ENCODE results near the gene DERA. TPM values are rescaled to one million over a fixed set of nuclear protein-coding genes. Genes with fewer than 3 reads are reported as not detected.

The DERA gene
- total and polyA plus RNA-seq, 9 of the 15 experiments (the other 6 are each of a cell fraction or from before 2014, with no cell fraction given) = 5.5 to 15.5 (median 7.8) TPM

DNA sequence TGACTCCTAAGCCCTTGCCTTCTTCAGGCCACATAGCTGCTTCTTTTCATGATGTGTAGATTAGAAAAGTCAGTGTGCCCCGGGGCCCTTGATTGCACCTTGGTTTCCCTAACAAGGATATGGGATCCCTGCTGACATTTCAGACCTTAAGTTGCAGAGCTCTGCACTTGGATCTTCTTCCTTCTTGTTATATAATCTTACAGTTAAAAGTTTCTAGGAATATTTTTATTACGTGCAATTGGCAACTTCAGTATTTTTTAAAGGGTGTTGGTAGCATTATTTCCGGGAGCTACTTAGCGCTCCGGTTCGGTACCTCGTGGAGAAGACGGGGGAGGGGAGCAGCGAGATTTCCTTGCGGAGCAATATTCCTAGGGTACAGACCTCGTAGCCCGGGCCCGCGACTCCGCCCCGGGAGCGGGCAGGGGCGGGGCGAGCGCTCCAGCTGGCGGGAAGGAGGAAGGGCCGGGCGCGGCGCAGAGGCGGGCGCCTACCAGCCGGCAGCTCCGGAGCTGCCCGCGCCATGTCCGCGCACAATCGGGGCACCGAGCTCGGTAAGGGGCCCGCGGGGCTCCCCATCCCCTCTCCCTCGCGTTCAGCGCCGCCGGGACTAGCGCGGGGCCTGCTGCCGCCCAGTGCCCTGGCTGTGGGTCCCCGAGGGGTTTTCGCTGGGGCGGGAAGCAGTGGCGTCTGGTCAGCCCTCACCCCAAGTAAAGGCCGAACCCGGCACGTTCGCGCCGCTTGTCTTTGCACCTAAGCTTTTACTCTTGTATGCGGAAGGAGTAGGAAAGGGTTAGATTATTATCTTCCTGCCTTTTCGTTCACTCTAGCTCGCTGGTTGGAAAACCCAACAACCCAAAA is at the start of gene DERA (continued):
- TF ChIP-seq, protein P1, sequence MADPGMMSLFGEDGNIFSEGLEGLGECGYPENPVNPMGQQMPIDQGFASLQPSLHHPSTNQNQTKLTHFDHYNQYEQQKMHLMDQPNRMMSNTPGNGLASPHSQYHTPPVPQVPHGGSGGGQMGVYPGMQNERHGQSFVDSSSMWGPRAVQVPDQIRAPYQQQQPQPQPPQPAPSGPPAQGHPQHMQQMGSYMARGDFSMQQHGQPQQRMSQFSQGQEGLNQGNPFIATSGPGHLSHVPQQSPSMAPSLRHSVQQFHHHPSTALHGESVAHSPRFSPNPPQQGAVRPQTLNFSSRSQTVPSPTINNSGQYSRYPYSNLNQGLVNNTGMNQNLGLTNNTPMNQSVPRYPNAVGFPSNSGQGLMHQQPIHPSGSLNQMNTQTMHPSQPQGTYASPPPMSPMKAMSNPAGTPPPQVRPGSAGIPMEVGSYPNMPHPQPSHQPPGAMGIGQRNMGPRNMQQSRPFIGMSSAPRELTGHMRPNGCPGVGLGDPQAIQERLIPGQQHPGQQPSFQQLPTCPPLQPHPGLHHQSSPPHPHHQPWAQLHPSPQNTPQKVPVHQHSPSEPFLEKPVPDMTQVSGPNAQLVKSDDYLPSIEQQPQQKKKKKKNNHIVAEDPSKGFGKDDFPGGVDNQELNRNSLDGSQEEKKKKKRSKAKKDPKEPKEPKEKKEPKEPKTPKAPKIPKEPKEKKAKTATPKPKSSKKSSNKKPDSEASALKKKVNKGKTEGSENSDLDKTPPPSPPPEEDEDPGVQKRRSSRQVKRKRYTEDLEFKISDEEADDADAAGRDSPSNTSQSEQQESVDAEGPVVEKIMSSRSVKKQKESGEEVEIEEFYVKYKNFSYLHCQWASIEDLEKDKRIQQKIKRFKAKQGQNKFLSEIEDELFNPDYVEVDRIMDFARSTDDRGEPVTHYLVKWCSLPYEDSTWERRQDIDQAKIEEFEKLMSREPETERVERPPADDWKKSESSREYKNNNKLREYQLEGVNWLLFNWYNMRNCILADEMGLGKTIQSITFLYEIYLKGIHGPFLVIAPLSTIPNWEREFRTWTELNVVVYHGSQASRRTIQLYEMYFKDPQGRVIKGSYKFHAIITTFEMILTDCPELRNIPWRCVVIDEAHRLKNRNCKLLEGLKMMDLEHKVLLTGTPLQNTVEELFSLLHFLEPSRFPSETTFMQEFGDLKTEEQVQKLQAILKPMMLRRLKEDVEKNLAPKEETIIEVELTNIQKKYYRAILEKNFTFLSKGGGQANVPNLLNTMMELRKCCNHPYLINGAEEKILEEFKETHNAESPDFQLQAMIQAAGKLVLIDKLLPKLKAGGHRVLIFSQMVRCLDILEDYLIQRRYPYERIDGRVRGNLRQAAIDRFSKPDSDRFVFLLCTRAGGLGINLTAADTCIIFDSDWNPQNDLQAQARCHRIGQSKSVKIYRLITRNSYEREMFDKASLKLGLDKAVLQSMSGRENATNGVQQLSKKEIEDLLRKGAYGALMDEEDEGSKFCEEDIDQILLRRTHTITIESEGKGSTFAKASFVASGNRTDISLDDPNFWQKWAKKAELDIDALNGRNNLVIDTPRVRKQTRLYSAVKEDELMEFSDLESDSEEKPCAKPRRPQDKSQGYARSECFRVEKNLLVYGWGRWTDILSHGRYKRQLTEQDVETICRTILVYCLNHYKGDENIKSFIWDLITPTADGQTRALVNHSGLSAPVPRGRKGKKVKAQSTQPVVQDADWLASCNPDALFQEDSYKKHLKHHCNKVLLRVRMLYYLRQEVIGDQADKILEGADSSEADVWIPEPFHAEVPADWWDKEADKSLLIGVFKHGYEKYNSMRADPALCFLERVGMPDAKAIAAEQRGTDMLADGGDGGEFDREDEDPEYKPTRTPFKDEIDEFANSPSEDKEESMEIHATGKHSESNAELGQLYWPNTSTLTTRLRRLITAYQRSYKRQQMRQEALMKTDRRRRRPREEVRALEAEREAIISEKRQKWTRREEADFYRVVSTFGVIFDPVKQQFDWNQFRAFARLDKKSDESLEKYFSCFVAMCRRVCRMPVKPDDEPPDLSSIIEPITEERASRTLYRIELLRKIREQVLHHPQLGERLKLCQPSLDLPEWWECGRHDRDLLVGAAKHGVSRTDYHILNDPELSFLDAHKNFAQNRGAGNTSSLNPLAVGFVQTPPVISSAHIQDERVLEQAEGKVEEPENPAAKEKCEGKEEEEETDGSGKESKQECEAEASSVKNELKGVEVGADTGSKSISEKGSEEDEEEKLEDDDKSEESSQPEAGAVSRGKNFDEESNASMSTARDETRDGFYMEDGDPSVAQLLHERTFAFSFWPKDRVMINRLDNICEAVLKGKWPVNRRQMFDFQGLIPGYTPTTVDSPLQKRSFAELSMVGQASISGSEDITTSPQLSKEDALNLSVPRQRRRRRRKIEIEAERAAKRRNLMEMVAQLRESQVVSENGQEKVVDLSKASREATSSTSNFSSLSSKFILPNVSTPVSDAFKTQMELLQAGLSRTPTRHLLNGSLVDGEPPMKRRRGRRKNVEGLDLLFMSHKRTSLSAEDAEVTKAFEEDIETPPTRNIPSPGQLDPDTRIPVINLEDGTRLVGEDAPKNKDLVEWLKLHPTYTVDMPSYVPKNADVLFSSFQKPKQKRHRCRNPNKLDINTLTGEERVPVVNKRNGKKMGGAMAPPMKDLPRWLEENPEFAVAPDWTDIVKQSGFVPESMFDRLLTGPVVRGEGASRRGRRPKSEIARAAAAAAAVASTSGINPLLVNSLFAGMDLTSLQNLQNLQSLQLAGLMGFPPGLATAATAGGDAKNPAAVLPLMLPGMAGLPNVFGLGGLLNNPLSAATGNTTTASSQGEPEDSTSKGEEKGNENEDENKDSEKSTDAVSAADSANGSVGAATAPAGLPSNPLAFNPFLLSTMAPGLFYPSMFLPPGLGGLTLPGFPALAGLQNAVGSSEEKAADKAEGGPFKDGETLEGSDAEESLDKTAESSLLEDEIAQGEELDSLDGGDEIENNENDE (IDR thresholded peaks at IDR 0.05; ENCODE audit: low read depth, low read length) = no peak
- TF ChIP-seq ZNF444 (CRISPR knock-in tag; IDR thresholded peaks at IDR 0.05) (no peak), SNIP1 (IDR thresholded peaks at IDR 0.05; ENCODE audit: low read depth) (no peak), NR2F6 (CRISPR knock-in tag; IDR thresholded peaks at IDR 0.05) (no peak), ZNF23 (CRISPR knock-in tag; IDR thresholded peaks at IDR 0.05) (no peak), STAT5B (CRISPR knock-in tag; IDR thresholded peaks at IDR 0.05) (no peak), TEAD2 (tag; IDR thresholded peaks at IDR 0.05) (no peak), CXXC5 (CRISPR knock-in tag; IDR thresholded peaks at IDR 0.05) (peak; percentile 60; the same call in 1 of the 2 replicates), RAD51 (IDR thresholded peaks at IDR 0.05; ENCODE audit: borderline replicate concordance, low read depth) (no peak)
- TF ChIP-seq, protein P2, sequence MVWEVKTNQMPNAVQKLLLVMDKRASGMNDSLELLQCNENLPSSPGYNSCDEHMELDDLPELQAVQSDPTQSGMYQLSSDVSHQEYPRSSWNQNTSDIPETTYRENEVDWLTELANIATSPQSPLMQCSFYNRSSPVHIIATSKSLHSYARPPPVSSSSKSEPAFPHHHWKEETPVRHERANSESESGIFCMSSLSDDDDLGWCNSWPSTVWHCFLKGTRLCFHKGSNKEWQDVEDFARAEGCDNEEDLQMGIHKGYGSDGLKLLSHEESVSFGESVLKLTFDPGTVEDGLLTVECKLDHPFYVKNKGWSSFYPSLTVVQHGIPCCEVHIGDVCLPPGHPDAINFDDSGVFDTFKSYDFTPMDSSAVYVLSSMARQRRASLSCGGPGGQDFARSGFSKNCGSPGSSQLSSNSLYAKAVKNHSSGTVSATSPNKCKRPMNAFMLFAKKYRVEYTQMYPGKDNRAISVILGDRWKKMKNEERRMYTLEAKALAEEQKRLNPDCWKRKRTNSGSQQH (CRISPR knock-in tag; IDR thresholded peaks at IDR 0.05) = no peak
- TF ChIP-seq, protein P3, sequence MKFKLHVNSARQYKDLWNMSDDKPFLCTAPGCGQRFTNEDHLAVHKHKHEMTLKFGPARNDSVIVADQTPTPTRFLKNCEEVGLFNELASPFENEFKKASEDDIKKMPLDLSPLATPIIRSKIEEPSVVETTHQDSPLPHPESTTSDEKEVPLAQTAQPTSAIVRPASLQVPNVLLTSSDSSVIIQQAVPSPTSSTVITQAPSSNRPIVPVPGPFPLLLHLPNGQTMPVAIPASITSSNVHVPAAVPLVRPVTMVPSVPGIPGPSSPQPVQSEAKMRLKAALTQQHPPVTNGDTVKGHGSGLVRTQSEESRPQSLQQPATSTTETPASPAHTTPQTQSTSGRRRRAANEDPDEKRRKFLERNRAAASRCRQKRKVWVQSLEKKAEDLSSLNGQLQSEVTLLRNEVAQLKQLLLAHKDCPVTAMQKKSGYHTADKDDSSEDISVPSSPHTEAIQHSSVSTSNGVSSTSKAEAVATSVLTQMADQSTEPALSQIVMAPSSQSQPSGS (CRISPR knock-in tag; IDR thresholded peaks at IDR 0.05) = no peak

Measured in K562 (cell line).